Measurements from ENCODE around the gene RGS16. TPM values are rescaled to one million over a fixed set of nuclear protein-coding genes. Genes with fewer than 3 reads are reported as not detected.

RGS16 gene
- polyA plus RNA-seq, 3 donors = 0.84 to 1.7 (median 1.4) TPM

GRCh38 chr1:182589931-182590330 is 14.3 kb downstream of the RGS16 start:
- no peak for DNase-seq (ENCODE audit: extremely low read depth in 1 of 11, low read depth in 9 of 11, low spot score in 4 of 11)

GRCh38 chr1:182589520-182589919 is 14.7 kb downstream of the RGS16 start:
- no peak for DNase-seq (ENCODE audit: extremely low read depth in 1 of 11, low read depth in 9 of 11, low spot score in 4 of 11)

GRCh38 chr1:182588500-182589396 is 15.4 kb downstream of the RGS16 start, which contains the start of gene RNASEL:
Gene RNASEL, minus strand, starts transcription at chr1:182589256. Its CDS starts 2,450 bp downstream, at chr1:182586806.
- peak; percentile 40 to 75 (median 57) for DNase-seq (ENCODE audit: extremely low read depth in 1 of 11, low read depth in 9 of 11, low spot score in 4 of 11)

GRCh38 chr1:182587666-182588499 is 16.3 kb downstream of the RGS16 start:
- DNase-seq (ENCODE audit: extremely low read depth in 1 of 11, low read depth in 9 of 11, low spot score in 4 of 11) = no peak

- no peak for DNase-seq (ENCODE audit: extremely low read depth in 1 of 11, low read depth in 9 of 11, low spot score in 4 of 11)
These were observed 17.1 kb downstream of the RGS16 start for GRCh38 chr1:182587093-182587492.

- DNase-seq (ENCODE audit: extremely low read depth in 1 of 11, low read depth in 9 of 11, low spot score in 4 of 11) = no peak
These were observed 17.8 kb downstream of the RGS16 start for GRCh38 chr1:182586380-182586779.

- DNase-seq (ENCODE audit: extremely low read depth in 1 of 11, low read depth in 9 of 11, low spot score in 4 of 11) = no peak
These were observed 19.4 kb downstream of the RGS16 start for GRCh38 chr1:182584746-182585145.

GRCh38 chr1:182580736-182581135 is 23.5 kb downstream of the RGS16 start:
- DNase-seq (ENCODE audit: extremely low read depth in 1 of 11, low read depth in 9 of 11, low spot score in 4 of 11) = no peak

- DNase-seq (ENCODE audit: extremely low read depth in 1 of 11, low read depth in 9 of 11, low spot score in 4 of 11) = peak in 1 of 11 donors; percentile 29
These were observed 28.5 kb downstream of the RGS16 start for GRCh38 chr1:182575540-182576149.

GRCh38 chr1:182574156-182574555 is 30.0 kb downstream of the RGS16 start:
- DNase-seq (ENCODE audit: extremely low read depth in 1 of 11, low read depth in 9 of 11, low spot score in 4 of 11) = no peak

- DNase-seq (ENCODE audit: extremely low read depth in 1 of 11, low read depth in 9 of 11, low spot score in 4 of 11) = no peak
These were observed 33.6 kb downstream of the RGS16 start for GRCh38 chr1:182570611-182570970.

GRCh38 chr1:182569939-182570610 is 34.1 kb downstream of the RGS16 start:
- no peak for DNase-seq (ENCODE audit: extremely low read depth in 1 of 11, low read depth in 9 of 11, low spot score in 4 of 11)

GRCh38 chr1:182568647-182569284 is 35.4 kb downstream of the RGS16 start:
- no peak for DNase-seq (ENCODE audit: extremely low read depth in 1 of 11, low read depth in 9 of 11, low spot score in 4 of 11)

- DNase-seq (ENCODE audit: extremely low read depth in 1 of 11, low read depth in 9 of 11, low spot score in 4 of 11) = no peak
These were observed 36.6 kb downstream of the RGS16 start for GRCh38 chr1:182567629-182568028.

- no peak for DNase-seq (ENCODE audit: extremely low read depth in 1 of 11, low read depth in 9 of 11, low spot score in 4 of 11)
These were observed 38.7 kb downstream of the RGS16 start for GRCh38 chr1:182565537-182565936.

GRCh38 chr1:182564406-182565004 is 39.7 kb downstream of the RGS16 start:
- DNase-seq (ENCODE audit: extremely low read depth in 1 of 11, low read depth in 9 of 11, low spot score in 4 of 11) = no peak

- no peak for DNase-seq (ENCODE audit: extremely low read depth in 1 of 11, low read depth in 9 of 11, low spot score in 4 of 11)
These were observed 41.1 kb downstream of the RGS16 start for GRCh38 chr1:182563095-182563494.

- DNase-seq (ENCODE audit: extremely low read depth in 1 of 11, low read depth in 9 of 11, low spot score in 4 of 11) = no peak
These were observed 42.7 kb downstream of the RGS16 start for GRCh38 chr1:182561456-182561855.

Data from renal cortex interstitium (tissue), 11 donors.